HUES48 (cell line): ENCODE data around the gene CBARP.

Experiments used
- H3K27ac ChIP-seq: one replicate; pipeline ENCODE4 v1.7.0; 2013; ENCODE audit warnings: low read depth, low read length, inconsistent platforms
- H3K27me3 ChIP-seq: 2 replicates; pipeline ENCODE4 v1.6.1; 2013; ENCODE audit warnings: mild to moderate bottlenecking, low read length; ENCODE audit not compliant: control insufficient read depth, insufficient read depth
- H3K36me3 ChIP-seq: 2 replicates; pipeline ENCODE4 v1.6.1; 2013; ENCODE audit warnings: low read length; ENCODE audit not compliant: control insufficient read depth, insufficient read depth
- H3K4me1 ChIP-seq: 2 replicates; pipeline ENCODE4 v1.6.1; 2013; ENCODE audit warnings: mild to moderate bottlenecking, low read length; ENCODE audit not compliant: control insufficient read depth, insufficient read depth
- H3K4me3 ChIP-seq: 2 replicates; pipeline ENCODE4 v1.5.1; 2013; ENCODE audit warnings: mild to moderate bottlenecking, low read depth, low read length
- H3K9ac ChIP-seq: 2 replicates; pipeline ENCODE4 v1.6.1; 2013; ENCODE audit warnings: mild to moderate bottlenecking, low read depth, low read length, moderate library complexity
- H3K9me3 ChIP-seq: 2 replicates; pipeline ENCODE4 v1.6.1; 2013; ENCODE audit warnings: low read length; ENCODE audit not compliant: control insufficient read depth, insufficient read depth

CBARP gene

DNA sequence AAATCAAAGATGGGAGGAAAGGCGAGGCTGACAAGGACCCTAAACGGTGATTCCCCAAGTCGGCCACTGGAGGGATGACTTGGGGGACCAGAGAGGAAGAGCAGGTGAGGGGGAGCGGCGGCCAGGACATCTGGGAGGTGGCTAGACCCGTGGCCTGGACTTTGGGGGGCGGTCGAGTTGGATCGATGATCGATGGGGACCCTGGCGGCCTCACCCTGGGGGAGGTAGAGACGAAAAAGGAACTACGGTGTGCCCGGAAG is 23.7 kb upstream of the CBARP start:
- Histone ChIP-seq H3K27me3 (no peaks in the 10 kb centered on the region), H3K4me3 (peak overlapping the region; percentile 83), H3K9ac (peak overlapping the region; percentile 56), H3K27ac (peak overlapping the region; percentile 89), H3K36me3 (peaks cover 18% of the 10 kb centered on the region), H3K9me3 (no peaks in the 10 kb centered on the region), H3K4me1 (peaks cover 46% of the 10 kb centered on the region)

DNA sequence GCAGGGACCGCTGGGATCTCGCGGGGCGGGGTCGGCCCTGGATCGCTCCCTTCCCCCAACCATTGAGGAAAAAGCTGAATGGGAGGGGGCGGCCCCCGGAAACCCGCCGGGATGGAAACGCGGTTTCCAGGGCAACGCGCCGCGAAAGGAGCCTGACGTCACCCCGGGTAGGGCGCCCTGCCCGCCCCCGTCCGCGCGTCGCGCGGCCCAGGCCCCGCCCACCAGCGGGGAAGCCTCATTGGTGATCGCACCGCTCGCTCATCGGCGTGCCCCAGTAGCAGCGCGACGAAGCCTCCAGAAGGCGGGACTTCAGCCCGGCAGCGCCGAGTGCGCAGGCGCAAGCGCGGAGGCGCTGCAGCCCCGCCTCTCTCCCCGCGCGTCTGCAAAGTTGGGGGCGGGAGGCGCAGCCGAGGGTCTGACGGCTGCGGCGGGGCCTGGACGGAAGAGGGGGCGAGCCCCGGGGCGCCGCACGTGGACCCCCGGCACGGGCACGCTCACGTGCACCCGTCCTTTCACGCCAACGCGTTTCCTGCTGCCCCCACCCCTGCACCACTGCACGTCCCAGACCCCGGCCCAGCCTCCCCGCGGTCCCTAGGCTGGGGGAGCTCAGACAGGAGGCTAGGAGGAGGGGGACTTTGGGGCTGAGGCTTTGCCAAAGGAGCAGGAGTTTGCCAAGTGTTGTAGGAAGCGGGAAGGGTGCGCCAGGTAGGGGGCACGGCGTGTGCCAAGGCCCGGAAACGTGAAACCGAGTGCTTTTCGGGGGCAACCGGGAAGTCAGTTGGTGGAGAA is 23.1 kb upstream of the CBARP start:
- Histone ChIP-seq H3K36me3 (peaks cover 21% of the 10 kb centered on the region), H3K27ac (peak overlapping the region; percentile 92), H3K4me3 (peak overlapping the region; percentile 83), H3K9ac (peak overlapping the region; percentile 56; the same call in 1 of the 2 replicates), H3K4me1 (peaks cover 44% of the 10 kb centered on the region), H3K9me3 (no peaks in the 10 kb centered on the region), H3K27me3 (no peaks in the 10 kb centered on the region)

DNA sequence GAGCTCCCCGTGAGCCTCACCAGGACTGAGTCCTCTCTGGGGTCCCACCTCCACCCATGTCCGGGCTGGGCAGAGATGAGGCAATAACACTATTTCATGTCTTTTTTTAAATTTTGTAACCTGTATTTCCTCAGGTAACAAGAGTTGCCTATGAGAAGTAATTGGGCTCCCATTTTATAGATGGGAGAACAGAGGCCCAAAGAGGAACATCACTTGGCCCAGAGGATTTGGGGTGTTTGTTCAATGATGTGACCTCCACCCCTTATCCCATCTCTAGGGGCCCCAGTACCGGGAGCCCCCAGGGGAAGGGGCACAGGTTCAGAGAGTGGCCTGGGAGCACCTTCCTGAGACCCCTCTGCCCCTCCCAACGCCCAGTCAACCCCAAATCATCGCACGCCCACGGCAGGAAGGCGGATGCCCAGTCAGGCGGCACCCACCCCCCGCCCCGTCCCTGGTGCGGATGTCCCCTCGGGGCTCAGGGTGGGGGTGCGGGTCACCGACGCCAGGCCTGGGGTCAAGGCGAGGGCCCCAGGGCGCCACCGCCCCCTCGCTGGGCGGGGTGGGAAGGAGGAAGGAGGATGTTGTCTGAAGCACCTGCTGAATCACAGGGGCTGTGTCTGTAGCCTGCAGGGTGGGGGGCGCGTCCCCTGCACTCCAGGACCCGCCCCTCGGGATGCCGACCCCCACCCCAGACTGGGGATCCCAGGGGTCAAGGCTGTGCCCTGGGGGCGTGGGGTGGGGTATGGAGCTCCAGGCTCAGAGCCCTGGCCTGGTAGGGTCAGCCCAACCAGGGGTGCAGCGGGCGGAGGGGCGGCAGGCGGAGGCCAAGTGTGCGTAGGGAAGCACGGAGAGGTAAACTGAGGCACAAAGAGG is 22.3 kb upstream of the CBARP start:
- Histone ChIP-seq H3K27me3 (no peaks in the 10 kb centered on the region), H3K9ac (no peak overlapping the region), H3K36me3 (peaks cover 29% of the 10 kb centered on the region), H3K4me1 (peaks cover 38% of the 10 kb centered on the region), H3K4me3 (peak overlapping the region; percentile 83), H3K27ac (peak overlapping the region; percentile 92), H3K9me3 (no peaks in the 10 kb centered on the region)

DNA sequence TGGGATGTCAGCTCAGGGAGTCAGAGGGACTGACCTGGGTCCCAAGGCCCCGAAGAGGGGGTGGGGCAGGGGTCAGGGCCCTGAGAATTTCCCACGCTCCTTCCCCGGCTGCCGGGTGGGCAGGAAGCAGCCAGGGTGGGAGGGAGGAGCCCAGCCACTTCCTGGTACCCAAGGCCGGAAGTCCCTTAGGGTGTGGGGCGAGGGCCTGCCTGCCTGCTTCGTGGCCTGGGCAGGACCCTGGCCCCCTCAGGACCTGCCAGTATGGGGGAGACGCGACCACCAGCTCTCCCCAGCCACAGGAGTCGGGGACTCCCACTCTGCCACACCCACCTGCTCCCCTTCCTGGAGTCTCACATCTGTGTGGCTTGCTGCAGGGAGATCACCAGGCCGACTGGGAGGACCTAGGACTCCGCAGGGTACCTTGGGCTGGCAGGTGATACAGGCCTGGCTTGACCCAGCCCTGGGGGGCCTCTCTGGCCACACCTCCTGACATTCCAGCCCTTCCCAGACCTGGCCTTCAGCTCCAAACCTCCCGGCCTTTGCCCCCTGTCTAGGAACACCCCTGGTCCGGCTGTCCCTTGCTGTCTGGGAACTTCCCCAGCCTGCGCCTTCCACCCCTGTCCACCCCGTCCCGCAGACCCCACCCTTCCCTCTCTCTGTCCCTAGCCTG is 21.5 kb upstream of the CBARP start:
- peaks cover 32% of the 10 kb centered on the region for H3K4me1 ChIP-seq
- no peaks in the 10 kb centered on the region for H3K27me3 ChIP-seq
- peaks cover 37% of the 10 kb centered on the region for H3K36me3 ChIP-seq
- peak overlapping the region; percentile 92 for H3K27ac ChIP-seq
- 0 out of 2 replicates have a peak overlapping the region, but pooled peaks have one; percentile 18 for H3K4me3 ChIP-seq
- H3K9me3 ChIP-seq, result no peaks in the 10 kb centered on the region
- H3K9ac ChIP-seq, result no peak overlapping the region

DNA sequence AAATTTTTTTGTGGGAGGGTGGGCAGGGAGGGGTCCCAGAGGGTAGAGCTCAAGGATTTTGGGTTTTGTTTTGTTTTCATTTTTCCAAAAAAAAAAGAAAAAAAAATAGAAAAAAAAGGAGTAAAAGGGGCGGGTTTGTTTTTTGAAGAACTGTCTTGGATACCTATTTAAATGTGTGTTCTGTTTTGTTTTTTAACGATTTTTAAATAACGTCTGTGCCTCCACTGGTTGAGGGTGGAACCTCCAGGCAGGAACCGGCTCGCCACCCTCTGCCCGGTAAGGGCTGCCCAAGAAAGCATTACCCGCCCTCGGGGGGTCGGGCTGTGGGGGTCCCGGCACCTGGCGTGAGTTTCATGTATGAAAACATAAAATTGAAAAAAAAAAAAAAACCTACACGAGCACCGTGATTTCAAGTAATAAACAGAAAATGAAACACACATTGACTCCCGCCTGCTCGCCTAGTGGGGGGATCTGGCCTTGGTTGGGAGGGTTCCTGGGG is 21.0 kb upstream of the CBARP start:
- H3K4me3 ChIP-seq, result no peak overlapping the region
- H3K4me1 ChIP-seq, result peaks cover 32% of the 10 kb centered on the region
- no peak overlapping the region for H3K9ac ChIP-seq
- H3K9me3 ChIP-seq, result no peaks in the 10 kb centered on the region
- peak overlapping the region; percentile 92 for H3K27ac ChIP-seq
- H3K36me3 ChIP-seq, result peaks cover 43% of the 10 kb centered on the region
- no peaks in the 10 kb centered on the region for H3K27me3 ChIP-seq

DNA sequence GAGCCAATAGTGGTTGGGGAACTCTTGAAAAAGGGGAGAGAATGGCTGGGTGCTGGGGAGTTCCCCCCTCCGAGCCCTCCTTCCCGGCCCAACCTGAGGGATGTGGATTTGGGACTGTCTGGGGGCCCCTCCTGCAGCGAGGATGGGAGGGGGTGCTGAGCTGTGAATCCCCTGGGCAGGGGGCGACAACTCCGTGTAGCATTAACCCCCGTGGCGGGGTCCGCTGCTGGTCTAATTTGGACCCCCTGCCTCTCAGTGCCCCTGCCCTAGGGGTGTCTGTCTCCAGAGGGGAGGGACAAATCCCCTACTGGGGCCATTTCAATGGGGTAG is 20.3 kb upstream of the CBARP start:
- Histone ChIP-seq H3K9ac (no peak overlapping the region), H3K9me3 (no peaks in the 10 kb centered on the region), H3K4me1 (peaks cover 29% of the 10 kb centered on the region), H3K27ac (peak overlapping the region; percentile 92), H3K36me3 (peaks cover 49% of the 10 kb centered on the region), H3K4me3 (no peak overlapping the region), H3K27me3 (no peaks in the 10 kb centered on the region)

DNA sequence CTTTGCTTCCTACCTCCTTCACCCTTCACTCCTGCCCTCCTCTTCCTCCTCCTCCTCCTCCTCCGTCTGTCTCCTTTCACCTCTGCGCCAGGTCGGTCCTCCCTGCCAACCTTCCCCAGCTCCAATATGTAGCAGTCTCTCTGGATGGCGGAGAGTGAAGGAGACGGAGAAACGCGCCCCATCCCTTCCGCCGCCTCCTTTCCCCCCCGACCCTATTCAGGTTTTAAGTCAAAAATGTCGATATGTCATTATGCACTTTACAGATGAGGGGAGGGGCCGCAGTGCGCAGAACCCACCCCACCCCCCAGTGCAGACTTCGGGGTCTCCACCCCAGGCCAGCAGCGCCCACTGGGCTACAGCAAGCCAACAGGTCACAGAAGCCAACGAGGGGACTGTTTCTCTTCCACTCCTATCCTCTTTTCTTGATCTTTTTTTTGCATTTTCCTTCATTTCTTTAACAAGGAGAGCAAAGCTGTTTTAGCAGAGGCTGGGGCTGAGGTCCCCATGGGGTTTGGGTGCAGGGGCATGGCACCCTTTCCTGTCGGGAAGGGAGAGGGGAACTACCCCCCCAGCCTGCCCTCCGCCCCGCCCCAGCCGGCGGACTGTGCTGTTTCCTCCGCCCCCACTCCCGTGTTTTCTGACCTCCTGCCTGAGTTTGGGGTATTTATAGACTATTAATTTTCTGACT is 19.8 kb upstream of the CBARP start:
- Histone ChIP-seq H3K4me1 (peaks cover 24% of the 10 kb centered on the region; the same call in 1 of the 2 replicates), H3K27me3 (no peaks in the 10 kb centered on the region), H3K9me3 (no peaks in the 10 kb centered on the region), H3K4me3 (no peak overlapping the region), H3K9ac (no peak overlapping the region), H3K27ac (peak overlapping the region; percentile 64), H3K36me3 (peaks cover 49% of the 10 kb centered on the region)

DNA sequence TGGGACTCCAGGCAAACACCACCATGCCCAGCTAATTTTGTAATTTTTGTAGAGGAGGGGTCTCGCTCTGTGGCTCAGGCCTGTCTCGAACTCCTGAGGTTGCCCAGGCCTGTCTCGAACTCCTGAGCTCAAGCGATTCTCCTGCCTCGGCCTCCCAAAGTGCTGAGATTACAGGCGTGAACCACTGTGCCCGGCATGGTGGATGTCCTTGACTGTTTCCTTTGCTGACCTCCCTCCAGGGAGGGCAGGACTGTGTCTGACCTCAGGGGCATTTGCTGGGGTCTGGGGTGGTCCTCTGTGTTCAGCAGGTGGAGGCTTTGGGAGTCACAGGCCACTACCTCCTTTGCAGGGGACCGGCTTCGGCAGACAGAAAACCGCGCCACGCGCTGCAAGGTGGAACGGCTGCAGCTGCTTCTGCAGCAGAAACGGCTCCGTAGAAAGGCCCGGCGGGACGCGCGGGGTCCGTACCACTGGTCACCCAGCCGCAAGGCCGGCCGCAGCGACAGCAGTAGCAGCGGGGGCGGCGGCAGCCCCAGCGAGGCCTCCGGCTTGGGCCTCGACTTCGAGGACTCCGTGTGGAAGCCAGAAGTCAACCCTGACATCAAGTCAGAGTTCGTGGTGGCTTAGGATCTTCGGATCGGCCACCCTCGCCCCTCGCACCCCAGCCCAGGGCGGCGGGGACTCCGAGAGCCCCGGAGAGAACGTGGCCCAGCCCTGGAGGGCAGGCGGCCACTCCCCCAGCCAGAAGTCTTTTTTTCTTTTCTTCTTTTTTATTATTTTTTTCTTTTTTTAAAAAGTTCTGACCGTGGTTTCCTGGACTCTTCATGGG is 19.1 kb upstream of the CBARP start:
- Histone ChIP-seq H3K4me1 (peaks cover 18% of the 10 kb centered on the region; the same call in 1 of the 2 replicates), H3K27ac (peak overlapping the region; percentile 3), H3K36me3 (peaks cover 50% of the 10 kb centered on the region), H3K9me3 (no peaks in the 10 kb centered on the region), H3K9ac (no peak overlapping the region), H3K4me3 (no peak overlapping the region), H3K27me3 (no peaks in the 10 kb centered on the region)

DNA sequence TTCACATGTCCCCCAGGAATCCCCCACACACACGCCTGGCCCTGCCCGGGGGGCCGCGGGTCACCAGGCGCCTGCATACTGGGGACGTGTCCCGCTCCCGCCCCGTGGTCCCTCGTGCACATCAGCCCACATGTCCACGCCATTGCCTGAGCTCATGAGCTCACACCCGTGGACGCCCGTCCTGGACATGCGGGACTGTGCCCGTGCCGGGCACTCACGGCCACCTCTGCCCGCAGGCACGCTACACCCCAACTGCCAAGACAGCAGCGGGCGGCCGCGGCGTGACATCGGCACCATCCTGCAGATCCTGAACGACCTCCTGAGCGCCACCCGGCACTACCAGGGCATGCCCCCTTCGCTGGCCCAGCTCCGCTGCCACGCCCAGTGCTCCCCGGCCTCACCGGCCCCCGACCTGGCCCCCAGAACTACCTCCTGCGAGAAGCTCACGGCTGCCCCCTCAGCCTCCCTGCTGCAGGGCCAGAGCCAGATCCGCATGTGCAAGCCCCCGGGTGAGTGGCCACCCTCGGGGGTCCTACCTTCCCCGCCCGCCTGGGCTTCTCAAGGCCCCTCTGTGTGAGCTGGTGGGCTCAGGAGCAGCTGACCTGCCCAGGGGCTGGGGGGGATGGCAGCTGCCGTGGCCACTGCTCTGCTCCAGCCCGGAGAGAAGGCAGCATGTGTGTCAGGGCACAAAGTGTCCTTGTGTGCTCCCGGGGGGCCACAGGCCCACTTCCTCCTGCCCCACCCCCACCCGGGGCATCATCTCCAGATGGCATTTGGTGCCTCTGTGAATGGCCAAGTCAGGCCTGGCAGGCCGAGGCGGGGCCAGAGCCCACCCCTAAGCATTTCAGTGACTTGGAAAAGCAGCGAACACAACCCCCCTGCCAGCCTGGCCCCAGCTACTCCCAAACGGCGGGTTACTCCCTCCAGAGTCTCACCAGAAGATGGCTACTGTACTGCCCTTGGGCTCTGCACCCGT is 17.7 kb upstream of the CBARP start:
- H3K4me1 ChIP-seq, result peaks cover 11% of the 10 kb centered on the region; the same call in 1 of the 2 replicates
- H3K27me3 ChIP-seq, result no peaks in the 10 kb centered on the region
- H3K9me3 ChIP-seq, result no peaks in the 10 kb centered on the region
- peak overlapping the region; percentile 89 for H3K27ac ChIP-seq
- no peak overlapping the region for H3K4me3 ChIP-seq
- H3K36me3 ChIP-seq, result peaks cover 58% of the 10 kb centered on the region
- no peak overlapping the region for H3K9ac ChIP-seq
